RWPE2 (cell line): ENCODE data around the gene KRT12.

Experiments used
- ATAC-seq: fragments of 200-7000 bp; cut with Tn5 transposase; 3 replicates; pipeline ENCODE4 v1.9.1; 2021; ENCODE audit warnings: low read depth
- DNase-seq: peaks from one replicate; pipeline ENCODE4 v3.0.0-alpha.2; 2020; ENCODE audit warnings: low spot score
- H3K27ac ChIP-seq: fragments of 450-650 bp; 2 replicates; pipeline ENCODE4 v1.5.1; 2017; ENCODE audit warnings: mild to moderate bottlenecking; ENCODE audit not compliant: poor library complexity, severe bottlenecking
- H3K27me3 ChIP-seq: fragments of 250-450 bp; sonication (Bioruptor Pico); 2 replicates; pipeline ENCODE4 v1.5.1; 2021; ENCODE audit warnings: mild to moderate bottlenecking, moderate library complexity; ENCODE audit not compliant: insufficient read depth, poor library complexity, severe bottlenecking
- H3K36me3 ChIP-seq: fragments of 250-450 bp; sonication (Bioruptor Pico); 2 replicates; pipeline ENCODE4 v1.5.1; 2020; ENCODE audit warnings: low read depth, mild to moderate bottlenecking, moderate library complexity
- H3K4me1 ChIP-seq: fragments of 250-450 bp; sonication (Bioruptor Pico); 2 replicates; pipeline ENCODE4 v1.5.1; 2021; ENCODE audit warnings: mild to moderate bottlenecking, moderate library complexity; ENCODE audit not compliant: insufficient read depth, poor library complexity, severe bottlenecking
- H3K4me3 ChIP-seq: fragments of 250-450 bp; sonication (Bioruptor Pico); 2 replicates; pipeline ENCODE4 v1.5.1; 2021; ENCODE audit warnings: mild to moderate bottlenecking, moderate library complexity; ENCODE audit not compliant: severe bottlenecking
- H3K9me3 ChIP-seq: fragments of 250-450 bp; sonication (Bioruptor Pico); 2 replicates; pipeline ENCODE4 v1.5.1; 2021; ENCODE audit warnings: mild to moderate bottlenecking, moderate library complexity; ENCODE audit not compliant: severe bottlenecking
- TF ChIP-seq, protein P1 (sequence below): fragments of 450-650 bp; IDR thresholded peaks from one replicate; pipeline ENCODE4 v1.5.1; 2017; ENCODE audit warnings: mild to moderate bottlenecking, moderate library complexity; ENCODE audit not compliant: poor library complexity, severe bottlenecking

Gene KRT12

DNA sequence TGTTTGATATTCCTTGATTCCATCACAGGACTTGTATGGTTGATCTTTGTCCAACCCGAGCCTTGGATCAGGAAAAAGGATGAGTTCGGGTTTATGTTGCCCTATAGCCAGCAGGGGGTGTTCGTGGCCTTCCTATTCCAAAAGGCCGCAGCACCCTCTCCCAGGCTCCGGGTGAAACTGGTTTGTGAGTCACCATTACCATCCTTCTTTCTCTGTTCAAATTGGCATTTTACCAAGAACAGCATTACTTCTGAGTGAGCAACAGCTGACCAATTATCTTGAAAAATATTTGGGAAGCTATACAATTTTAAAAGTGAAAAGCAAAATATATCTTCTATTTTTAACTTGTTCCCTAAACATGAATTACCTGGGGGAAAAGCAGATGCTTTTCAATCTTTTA is 42.3 kb upstream of the KRT12 start:
- ATAC-seq = peak; percentile 79
- Histone ChIP-seq H3K27ac (peak overlapping the region; percentile 96), H3K4me1 (peaks cover 29% of the 10 kb centered on the region), H3K27me3 (no peaks in the 10 kb centered on the region), H3K4me3 (no peak overlapping the region), H3K36me3 (no peaks in the 10 kb centered on the region), H3K9me3 (no peaks in the 10 kb centered on the region)
- TF ChIP-seq, protein P1, sequence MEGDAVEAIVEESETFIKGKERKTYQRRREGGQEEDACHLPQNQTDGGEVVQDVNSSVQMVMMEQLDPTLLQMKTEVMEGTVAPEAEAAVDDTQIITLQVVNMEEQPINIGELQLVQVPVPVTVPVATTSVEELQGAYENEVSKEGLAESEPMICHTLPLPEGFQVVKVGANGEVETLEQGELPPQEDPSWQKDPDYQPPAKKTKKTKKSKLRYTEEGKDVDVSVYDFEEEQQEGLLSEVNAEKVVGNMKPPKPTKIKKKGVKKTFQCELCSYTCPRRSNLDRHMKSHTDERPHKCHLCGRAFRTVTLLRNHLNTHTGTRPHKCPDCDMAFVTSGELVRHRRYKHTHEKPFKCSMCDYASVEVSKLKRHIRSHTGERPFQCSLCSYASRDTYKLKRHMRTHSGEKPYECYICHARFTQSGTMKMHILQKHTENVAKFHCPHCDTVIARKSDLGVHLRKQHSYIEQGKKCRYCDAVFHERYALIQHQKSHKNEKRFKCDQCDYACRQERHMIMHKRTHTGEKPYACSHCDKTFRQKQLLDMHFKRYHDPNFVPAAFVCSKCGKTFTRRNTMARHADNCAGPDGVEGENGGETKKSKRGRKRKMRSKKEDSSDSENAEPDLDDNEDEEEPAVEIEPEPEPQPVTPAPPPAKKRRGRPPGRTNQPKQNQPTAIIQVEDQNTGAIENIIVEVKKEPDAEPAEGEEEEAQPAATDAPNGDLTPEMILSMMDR = peak; percentile 95
- DNase-seq = peak; percentile 88

DNA sequence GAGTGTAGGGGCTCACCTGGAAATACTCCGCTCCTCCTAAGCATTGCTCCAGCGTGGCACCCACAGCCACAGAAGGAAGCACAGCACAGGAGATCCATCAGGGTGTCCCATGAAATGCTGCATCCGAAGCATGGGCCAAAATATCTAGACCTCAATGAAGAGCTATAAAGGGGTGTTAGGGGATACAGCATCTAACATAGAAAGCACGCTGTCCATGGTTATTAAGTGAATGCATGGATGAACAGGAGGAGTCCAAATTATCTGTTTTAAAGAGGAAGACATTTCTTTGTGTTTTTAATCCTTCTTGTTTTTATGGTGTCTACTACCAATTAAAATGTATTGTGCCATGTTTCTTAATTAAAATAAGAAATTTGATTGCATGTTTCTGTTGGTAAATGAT is 39.6 kb upstream of the KRT12 start:
- H3K27me3 ChIP-seq = no peaks in the 10 kb centered on the region
- TF ChIP-seq, protein P1 = no peak

DNA sequence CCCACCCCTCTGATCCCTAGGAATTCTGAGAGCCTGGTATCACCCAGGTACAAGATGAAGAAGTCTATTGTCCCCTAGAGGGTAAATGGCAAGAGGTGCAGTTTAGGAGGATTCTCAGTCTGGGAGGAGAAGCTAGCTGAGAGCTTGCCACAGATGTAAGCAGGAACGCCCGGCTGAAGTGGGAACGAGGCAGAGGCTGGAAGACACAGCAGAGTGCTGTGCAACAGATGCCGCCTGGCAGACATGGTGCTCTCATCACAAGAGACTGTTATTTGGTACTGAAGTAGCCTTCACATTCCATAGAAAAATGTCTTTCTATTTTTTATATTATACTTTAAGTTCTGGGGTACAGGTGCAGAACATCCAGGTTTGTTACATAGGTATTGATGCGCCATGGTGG is 38.3 kb upstream of the KRT12 start:
- H3K36me3 ChIP-seq = no peaks in the 10 kb centered on the region
- H3K9me3 ChIP-seq = no peaks in the 10 kb centered on the region
- no peak overlapping the region for H3K27ac ChIP-seq
- H3K4me3 ChIP-seq = no peak overlapping the region
- H3K4me1 ChIP-seq = peaks cover 38% of the 10 kb centered on the region
- TF ChIP-seq, protein P1 = no peak
- no peaks in the 10 kb centered on the region for H3K27me3 ChIP-seq
- DNase-seq (no peak), ATAC-seq (no peak)

More for the DNA sequence above, 39.6 kb upstream of the KRT12 start:
- H3K27ac ChIP-seq = no peak overlapping the region
- no peaks in the 10 kb centered on the region for H3K36me3 ChIP-seq
- no peaks in the 10 kb centered on the region for H3K9me3 ChIP-seq
- no peak for ATAC-seq
- H3K4me3 ChIP-seq = no peak overlapping the region
- H3K4me1 ChIP-seq = peaks cover 45% of the 10 kb centered on the region
- DNase-seq = no peak

DNA sequence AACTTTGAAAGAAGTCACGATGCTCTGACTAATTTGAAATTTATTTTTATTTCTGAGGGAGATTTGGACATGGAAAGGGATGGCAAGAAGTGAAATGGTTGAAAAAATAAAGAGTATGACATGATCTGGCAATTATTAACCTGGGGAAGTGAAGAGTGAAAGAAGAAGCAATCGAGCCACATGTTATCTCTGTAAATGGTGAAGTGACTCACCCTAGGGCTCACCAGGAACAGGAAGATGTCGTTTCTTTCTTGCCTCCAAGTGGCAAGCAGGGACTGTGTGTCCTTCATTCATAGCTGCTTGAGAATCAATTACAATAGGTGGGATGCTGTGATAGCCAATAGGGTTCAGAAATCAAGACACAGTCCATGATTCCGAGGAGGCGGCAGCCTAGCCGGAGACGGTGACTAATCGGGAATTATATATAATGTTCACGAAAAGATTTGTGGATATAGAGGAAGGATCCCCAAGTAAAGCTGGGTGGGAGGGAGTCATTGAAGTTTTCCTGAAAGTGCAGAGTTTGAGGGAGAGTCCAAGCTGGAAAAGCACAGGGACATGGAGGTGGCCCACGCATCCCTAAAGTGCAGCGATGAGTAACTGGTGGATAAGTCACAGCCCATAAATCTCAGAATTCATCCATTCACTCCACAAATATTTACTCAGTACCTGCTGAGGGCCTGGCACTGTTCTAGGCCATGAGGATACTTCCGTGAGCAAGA is 36.3 kb upstream of the KRT12 start:
- H3K9me3 ChIP-seq = no peaks in the 10 kb centered on the region
- no peaks in the 10 kb centered on the region for H3K27me3 ChIP-seq
- H3K27ac ChIP-seq = peak overlapping the region; percentile 72
- no peaks in the 10 kb centered on the region for H3K36me3 ChIP-seq
- H3K4me3 ChIP-seq = no peak overlapping the region
- TF ChIP-seq, protein P1 = no peak
- H3K4me1 ChIP-seq = peaks cover 28% of the 10 kb centered on the region
- ATAC-seq (peak; percentile 88), DNase-seq (peak; percentile 66)

DNA sequence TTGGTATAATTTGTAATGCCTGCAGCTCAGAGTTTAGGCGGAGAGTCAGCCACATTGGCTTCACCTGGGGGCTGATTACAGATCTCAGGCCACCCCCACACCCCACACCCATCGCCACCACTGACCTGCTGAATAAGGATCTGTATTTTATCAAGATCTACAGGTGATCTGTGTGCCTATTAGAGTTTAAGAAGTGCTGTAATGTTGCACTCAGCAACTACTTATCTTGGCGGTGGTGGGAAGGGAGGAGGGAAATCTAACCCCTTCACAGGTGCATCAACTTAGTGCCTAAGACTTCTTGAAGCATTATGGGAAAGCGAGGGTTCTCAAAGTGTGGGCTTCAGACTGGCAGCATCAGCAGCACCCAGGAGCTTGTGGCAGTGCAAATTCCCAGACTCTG is 35.5 kb upstream of the KRT12 start:
- H3K4me1 ChIP-seq = peaks cover 28% of the 10 kb centered on the region

More for the DNA sequence above, 35.5 kb upstream of the KRT12 start:
- DNase-seq (no peak), ATAC-seq (peak; percentile 2; the same call in 1 of the 3 replicates)
- H3K27me3 ChIP-seq = no peaks in the 10 kb centered on the region
- no peak overlapping the region for H3K4me3 ChIP-seq
- peak overlapping the region; percentile 72 for H3K27ac ChIP-seq
- TF ChIP-seq, protein P1 = no peak
- H3K9me3 ChIP-seq = no peaks in the 10 kb centered on the region
- H3K36me3 ChIP-seq = no peaks in the 10 kb centered on the region
